A673 (cell line): ENCODE data around the gene SH3D19. TPM values are rescaled to one million over a fixed set of nuclear protein-coding genes. Genes with fewer than 3 reads are reported as not detected.
"Not testable (repeated sequence)": the region's sequence is repeated elsewhere in the genome, so short reads cannot be mapped to it uniquely, and the experiment has no call there.

ENCODE experiments used
- BruUV-seq: library from RNA; stranded (reverse); fragments of 400-500 nt; replicated peaks from 2 replicates; lab custom pipeline; 2021; lab: Mats Ljungman, UMichigan
- CTCF ChIA-PET: fragments of 300-600 bp; sonication (Branson Sonifier 250); formaldehyde crosslinking; loops from one replicate; lab custom pipeline; 2022; ENCODE audit warnings: antibody characterized with exemption; lab: Charles Lee
- POLR2A ChIA-PET: fragments of 300-600 bp; sonication (Branson Sonifier 250); formaldehyde crosslinking; loops from one replicate; lab custom pipeline; 2022; ENCODE audit warnings: antibody characterized with exemption; ENCODE audit not compliant: low non-redundant PET; lab: Charles Lee
- DNase-seq: peaks from one replicate; pipeline ENCODE4 v3.0.0-alpha.2; 2015; ENCODE audit warnings: low spot score
- H3K27ac ChIP-seq: fragments of 200-600 bp; sonication (generic); 2 replicates; pipeline ENCODE4 v1.5.1; 2016; ENCODE audit warnings: mixed run types, low read depth, mild to moderate bottlenecking, mixed read lengths, antibody characterized with exemption, low read length; ENCODE audit not compliant: poor library complexity, severe bottlenecking
- H3K27me3 ChIP-seq: fragments of 200-600 bp; sonication (generic); replicated peaks from 2 replicates; pipeline ENCODE4 v1.6.1; 2017; ENCODE audit warnings: mixed run types, low read depth, mild to moderate bottlenecking, mixed read lengths, antibody characterized with exemption, low read length; ENCODE audit not compliant: insufficient read depth, poor library complexity
- H3K36me3 ChIP-seq: fragments of 200-600 bp; sonication (generic); 2 replicates; pipeline ENCODE4 v1.6.1; 2016; ENCODE audit warnings: mixed run types, mild to moderate bottlenecking, mixed read lengths, antibody characterized with exemption, low read length; ENCODE audit not compliant: insufficient read depth, poor library complexity, severe bottlenecking
- H3K4me1 ChIP-seq: fragments of 200-600 bp; sonication (generic); 2 replicates; pipeline ENCODE4 v1.6.1; 2017; ENCODE audit warnings: mixed run types, mild to moderate bottlenecking, mixed read lengths, antibody characterized with exemption, low read length; ENCODE audit not compliant: insufficient read depth, poor library complexity, severe bottlenecking
- H3K4me3 ChIP-seq: fragments of 200-600 bp; sonication (generic); 2 replicates; pipeline ENCODE4 v1.5.1; 2016; ENCODE audit warnings: low read depth, mixed run types, mild to moderate bottlenecking, mixed read lengths, low read length; ENCODE audit not compliant: poor library complexity, severe bottlenecking
- H3K9me3 ChIP-seq: fragments of 200-600 bp; sonication (generic); 2 replicates; pipeline ENCODE4 v1.6.1; 2016; ENCODE audit warnings: mixed run types, low read depth, mild to moderate bottlenecking, mixed read lengths, antibody characterized with exemption, low read length; ENCODE audit not compliant: poor library complexity, severe bottlenecking
- CTCF ChIP-seq: fragments of 300-800, 200-600 bp; sonication (generic); conservative IDR thresholded peaks from 2 replicates; pipeline ENCODE4 v1.5.1; 2017; ENCODE audit warnings: low read depth, mild to moderate bottlenecking, antibody characterized with exemption, low read length, moderate library complexity, mixed read lengths
- EZH2 ChIP-seq: fragments of 200-600 bp; sonication (generic); IDR thresholded peaks from 2 replicates; pipeline ENCODE4 v1.6.1; 2017; ENCODE audit warnings: borderline replicate concordance, low read depth, mild to moderate bottlenecking, mixed read lengths, antibody characterized with exemption, low read length; ENCODE audit not compliant: poor library complexity, severe bottlenecking
- intact Hi-C: fragments of 100-400 bp; cut with micrococcal nuclease; formaldehyde crosslinking; loops from one replicate; pipeline ENCODE4 v1.10.0; 2022; ENCODE audit not compliant: unreplicated experiment
- total RNA-seq: library from RNA; stranded (reverse); gene quantifications from 2 replicates; pipeline ENCODE4 v1.2.3, GENCODE V29; 2021

SH3D19 gene
- total RNA-seq, 1 experiment from 2014 or later = 0.86 TPM

- H3K27ac ChIP-seq = no peak overlapping the region
- no peak for DNase-seq
- no TSS peak for BruUV-seq
- no peaks in the 10 kb centered on the region for H3K36me3 ChIP-seq
- H3K27me3 ChIP-seq = peaks cover 30% of the 10 kb centered on the region
- H3K9me3 ChIP-seq = no peaks in the 10 kb centered on the region
- intact Hi-C loops = no loop called here
- no peak overlapping the region for H3K4me3 ChIP-seq
- H3K4me1 ChIP-seq = no peaks in the 10 kb centered on the region
- CTCF ChIA-PET = no interaction called here
- TF ChIP-seq EZH2 (no peak), CTCF (no peak)
- POLR2A ChIA-PET = no interaction called here
Measured at GRCh38 chr4:151323667-151324066, 1.7 kb downstream of the SH3D19 start.

- no TSS peak for BruUV-seq
- DNase-seq = no peak
- ChIA-PET CTCF (no interaction called here), POLR2A (interaction anchor here (0.6 kb wide), 1 partner anchor 709 kb away, joined by 6 read pairs; no protein-coding TSS in a partner anchor)
- no peak for TF ChIP-seq EZH2
- TF ChIP-seq CTCF = no peak
- H3K4me1 ChIP-seq = no peaks in the 10 kb centered on the region
- intact Hi-C loops = no loop called here
- no peaks in the 10 kb centered on the region for H3K9me3 ChIP-seq
- no peak overlapping the region for H3K4me3 ChIP-seq
- peaks cover 30% of the 10 kb centered on the region for H3K27me3 ChIP-seq
- no peak overlapping the region for H3K27ac ChIP-seq
- H3K36me3 ChIP-seq = no peaks in the 10 kb centered on the region
Measured at GRCh38 chr4:151322570-151322969, 2.8 kb downstream of the SH3D19 start.

- CTCF ChIA-PET, H3K4me1 ChIP-seq, DNase-seq, H3K27ac ChIP-seq, H3K4me3 ChIP-seq, H3K9me3 ChIP-seq, intact Hi-C loops, H3K36me3 ChIP-seq, BruUV-seq: not testable (repeated sequence)
- POLR2A ChIA-PET = interaction anchor here (0.6 kb wide), 1 partner anchor 710 kb away, joined by 6 read pairs; no protein-coding TSS in a partner anchor
- peaks cover 30% of the 10 kb centered on the region for H3K27me3 ChIP-seq
Measured at GRCh38 chr4:151322161-151322560, 3.2 kb downstream of the SH3D19 start.

GRCh38 chr4:151321586-151321985 lies 3.8 kb downstream of the SH3D19 start:
- ChIA-PET POLR2A (no interaction called here), CTCF (no interaction called here)
- no TSS peak for BruUV-seq
- intact Hi-C loops = no loop called here
- H3K36me3 ChIP-seq = no peaks in the 10 kb centered on the region
- H3K4me1 ChIP-seq = no peaks in the 10 kb centered on the region
- H3K27me3 ChIP-seq = peaks cover 26% of the 10 kb centered on the region
- no peak for DNase-seq
- H3K9me3 ChIP-seq = no peaks in the 10 kb centered on the region
- no peak for TF ChIP-seq CTCF
- TF ChIP-seq EZH2 = no peak
- H3K4me3 ChIP-seq = no peak overlapping the region
- H3K27ac ChIP-seq = no peak overlapping the region
